K562 (cell line): ENCODE data around the gene NAPA. TPM values are rescaled to one million over a fixed set of nuclear protein-coding genes. Genes with fewer than 3 reads are reported as not detected.
A peak's percentile ranks its signal among the peaks of the same experiment; 100 is the strongest.

Source experiments
- CREB5 ChIP-seq: fragments of 250-450 bp; sonication (Bioruptor Pico); IDR thresholded peaks from 2 replicates; pipeline ENCODE4 v1.5.0; 2020; ENCODE audit warnings: mild to moderate bottlenecking
- CTCF ChIP-seq, 3 experiments: IDR thresholded peaks in 2 of 3; conservative IDR thresholded peaks in 1 of 3; 2 replicates each; pipeline ENCODE4 v1.5.1; 2011 to 2012; ENCODE audit warnings: low read length in 3 of 3, mild to moderate bottlenecking in 3 of 3, control low read depth in 2 of 3, improper control_type of control experiment in 1 of 3, inconsistent platforms in 1 of 3, low read depth in 1 of 3, mixed read lengths in 1 of 3, moderate library complexity in 1 of 3; ENCODE audit not compliant: insufficient read depth in 2 of 3
- L3MBTL2 ChIP-seq: fragments of 450-650 bp; IDR thresholded peaks from 2 replicates; pipeline ENCODE4 v1.6.1; 2016; ENCODE audit warnings: mild to moderate bottlenecking, moderate library complexity
- NR2C1 ChIP-seq, 2 experiments: fragments of 450-650 bp; IDR thresholded peaks; 2 replicates each; pipeline ENCODE4 v1.6.1; 2017; ENCODE audit warnings: mild to moderate bottlenecking in 2 of 2, antibody characterized with exemption in 1 of 2, inconsistent platforms in 1 of 2, missing compliant biosample characterization in 1 of 2, missing genetic modification characterization in 1 of 2
- TGIF2 ChIP-seq: sonication (generic); formaldehyde crosslinking; IDR thresholded peaks from 2 replicates; pipeline ENCODE4 v1.8.1; 2022; ENCODE audit warnings: mild to moderate bottlenecking, missing genetic modification reagents, moderate library complexity
- ZNF23 ChIP-seq: fragments of 250-450 bp; sonication (Bioruptor Pico); IDR thresholded peaks from 2 replicates; pipeline ENCODE4 v1.4.0; 2020; ENCODE audit warnings: mild to moderate bottlenecking
- ZNF780A ChIP-seq: fragments of 250-450 bp; sonication (Bioruptor Pico); IDR thresholded peaks from 2 replicates; pipeline ENCODE4 v1.5.0; 2021; ENCODE audit warnings: mild to moderate bottlenecking
- polyA plus RNA-seq, 8 experiments: library from polyadenylated mRNA; depleted of rRNA in 4 of 8; stranded (reverse) in 5 of 8; unstranded in 3 of 8; fragments of >200 nt; fragmentation: Nextera tagmentation in 2 of 8; fragmentation: Illumina TruSeq in 1 of 8; extraction: Ambion mirVana in 2 of 8; extraction: Trizol in 1 of 8; gene quantifications; 2 replicates each; pipeline versions ENCODE4 v1.2.1 to v1.2.3, GENCODE V29; 2011 to 2014; ENCODE audit warnings: inconsistent platforms in 1 of 8, missing spikeins in 1 of 8
- total RNA-seq, 7 experiments: library from RNA; depleted of rRNA in 6 of 7; stranded (reverse); fragments of >200 nt in 6 of 7; fragmentation: Illumina TruSeq in 2 of 7; extraction: Trizol in 2 of 7; gene quantifications; 2 replicates each; pipeline versions ENCODE4 v1.2.1 to v1.2.3, GENCODE V29; 2011 to 2021; ENCODE audit warnings: low replicate concordance in 1 of 7
- TF ChIP-seq, protein P1 (sequence below): sonication (generic); formaldehyde crosslinking; IDR thresholded peaks from 2 replicates; pipeline ENCODE4 v1.8.0; 2023; ENCODE audit warnings: mild to moderate bottlenecking, missing genetic modification reagents
- TF ChIP-seq, protein P2 (sequence below): fragments of 250-450 bp; sonication (Bioruptor Pico); IDR thresholded peaks from 2 replicates; pipeline ENCODE4 v1.4.0; 2020; ENCODE audit warnings: mild to moderate bottlenecking, moderate library complexity

Gene NAPA
- total and polyA plus RNA-seq, 9 of the 15 experiments (the other 6 are each of a cell fraction or from before 2014, with no cell fraction given): 5.4 to 98.6 (median 77.5) TPM

DNA sequence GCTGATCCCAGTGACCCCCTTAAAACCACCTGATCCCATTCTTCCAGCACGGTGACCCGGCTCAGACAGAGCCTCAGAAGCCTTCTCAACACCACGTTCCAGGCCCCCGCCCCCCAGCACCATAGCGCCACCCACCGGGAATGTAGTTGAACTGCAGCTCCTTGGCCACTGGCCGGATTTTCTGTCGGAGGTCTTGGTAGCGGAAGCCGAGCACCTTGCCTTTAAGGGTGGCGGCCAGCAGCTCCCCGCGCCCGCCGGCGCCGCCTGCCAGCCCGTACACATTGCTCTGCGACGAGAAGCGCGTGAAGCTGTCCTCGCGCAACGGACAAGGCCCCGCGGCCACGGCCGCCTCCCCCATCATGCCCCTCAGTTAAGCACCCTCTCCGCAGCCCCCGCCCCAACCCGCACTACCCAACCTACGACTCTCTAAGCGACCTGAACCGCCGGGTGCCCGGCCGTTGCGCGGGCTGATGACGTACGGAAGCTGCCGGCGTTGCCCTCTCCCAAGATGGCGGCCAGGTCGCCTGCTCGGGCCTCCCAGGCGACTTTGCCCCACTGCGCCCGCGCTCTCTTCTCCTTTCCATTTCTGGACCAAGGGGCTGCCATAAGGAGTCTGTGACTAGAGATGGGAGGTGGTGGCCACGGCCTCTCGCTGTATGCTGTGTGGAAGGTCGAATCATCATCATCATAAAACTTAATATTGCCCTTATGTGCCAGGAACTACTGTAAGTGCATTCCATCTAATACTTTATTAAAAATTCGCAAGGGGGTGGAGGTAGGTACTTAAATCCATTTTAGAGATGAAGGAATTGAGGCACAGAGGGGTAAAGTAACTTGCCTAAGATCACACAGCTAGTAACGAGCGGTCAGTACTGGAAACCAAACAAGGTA lies 30.8 kb downstream of the NAPA start, which contains the start of gene KPTN (continued):
- TF ChIP-seq, protein P1, sequence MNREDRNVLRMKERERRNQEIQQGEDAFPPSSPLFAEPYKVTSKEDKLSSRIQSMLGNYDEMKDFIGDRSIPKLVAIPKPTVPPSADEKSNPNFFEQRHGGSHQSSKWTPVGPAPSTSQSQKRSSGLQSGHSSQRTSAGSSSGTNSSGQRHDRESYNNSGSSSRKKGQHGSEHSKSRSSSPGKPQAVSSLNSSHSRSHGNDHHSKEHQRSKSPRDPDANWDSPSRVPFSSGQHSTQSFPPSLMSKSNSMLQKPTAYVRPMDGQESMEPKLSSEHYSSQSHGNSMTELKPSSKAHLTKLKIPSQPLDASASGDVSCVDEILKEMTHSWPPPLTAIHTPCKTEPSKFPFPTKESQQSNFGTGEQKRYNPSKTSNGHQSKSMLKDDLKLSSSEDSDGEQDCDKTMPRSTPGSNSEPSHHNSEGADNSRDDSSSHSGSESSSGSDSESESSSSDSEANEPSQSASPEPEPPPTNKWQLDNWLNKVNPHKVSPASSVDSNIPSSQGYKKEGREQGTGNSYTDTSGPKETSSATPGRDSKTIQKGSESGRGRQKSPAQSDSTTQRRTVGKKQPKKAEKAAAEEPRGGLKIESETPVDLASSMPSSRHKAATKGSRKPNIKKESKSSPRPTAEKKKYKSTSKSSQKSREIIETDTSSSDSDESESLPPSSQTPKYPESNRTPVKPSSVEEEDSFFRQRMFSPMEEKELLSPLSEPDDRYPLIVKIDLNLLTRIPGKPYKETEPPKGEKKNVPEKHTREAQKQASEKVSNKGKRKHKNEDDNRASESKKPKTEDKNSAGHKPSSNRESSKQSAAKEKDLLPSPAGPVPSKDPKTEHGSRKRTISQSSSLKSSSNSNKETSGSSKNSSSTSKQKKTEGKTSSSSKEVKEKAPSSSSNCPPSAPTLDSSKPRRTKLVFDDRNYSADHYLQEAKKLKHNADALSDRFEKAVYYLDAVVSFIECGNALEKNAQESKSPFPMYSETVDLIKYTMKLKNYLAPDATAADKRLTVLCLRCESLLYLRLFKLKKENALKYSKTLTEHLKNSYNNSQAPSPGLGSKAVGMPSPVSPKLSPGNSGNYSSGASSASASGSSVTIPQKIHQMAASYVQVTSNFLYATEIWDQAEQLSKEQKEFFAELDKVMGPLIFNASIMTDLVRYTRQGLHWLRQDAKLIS (CRISPR knock-in tag): no peak
- TF ChIP-seq NR2C1 (IDR thresholded peaks at IDR 0.05) (peak; percentile 81), NR2C1 (tag; IDR thresholded peaks at IDR 0.05) (peak; percentile 89), ZNF780A (CRISPR knock-in tag) (no peak), CREB5 (CRISPR knock-in tag) (no peak), CTCF (IDR thresholded peaks at IDR 0.05 in 2 of 3, conservative IDR thresholded peaks at IDR 0.05 in 1 of 3; ENCODE audit: insufficient read depth in 2 of 3, low read depth in 1 of 3, low read length in 3 of 3) (peak; percentile 94 to 99 (median 97)), ZNF23 (CRISPR knock-in tag) (no peak), TGIF2 (CRISPR knock-in tag) (no peak), L3MBTL2 (peak; percentile 49; the same call in 1 of the 2 replicates)
- TF ChIP-seq, protein P2, sequence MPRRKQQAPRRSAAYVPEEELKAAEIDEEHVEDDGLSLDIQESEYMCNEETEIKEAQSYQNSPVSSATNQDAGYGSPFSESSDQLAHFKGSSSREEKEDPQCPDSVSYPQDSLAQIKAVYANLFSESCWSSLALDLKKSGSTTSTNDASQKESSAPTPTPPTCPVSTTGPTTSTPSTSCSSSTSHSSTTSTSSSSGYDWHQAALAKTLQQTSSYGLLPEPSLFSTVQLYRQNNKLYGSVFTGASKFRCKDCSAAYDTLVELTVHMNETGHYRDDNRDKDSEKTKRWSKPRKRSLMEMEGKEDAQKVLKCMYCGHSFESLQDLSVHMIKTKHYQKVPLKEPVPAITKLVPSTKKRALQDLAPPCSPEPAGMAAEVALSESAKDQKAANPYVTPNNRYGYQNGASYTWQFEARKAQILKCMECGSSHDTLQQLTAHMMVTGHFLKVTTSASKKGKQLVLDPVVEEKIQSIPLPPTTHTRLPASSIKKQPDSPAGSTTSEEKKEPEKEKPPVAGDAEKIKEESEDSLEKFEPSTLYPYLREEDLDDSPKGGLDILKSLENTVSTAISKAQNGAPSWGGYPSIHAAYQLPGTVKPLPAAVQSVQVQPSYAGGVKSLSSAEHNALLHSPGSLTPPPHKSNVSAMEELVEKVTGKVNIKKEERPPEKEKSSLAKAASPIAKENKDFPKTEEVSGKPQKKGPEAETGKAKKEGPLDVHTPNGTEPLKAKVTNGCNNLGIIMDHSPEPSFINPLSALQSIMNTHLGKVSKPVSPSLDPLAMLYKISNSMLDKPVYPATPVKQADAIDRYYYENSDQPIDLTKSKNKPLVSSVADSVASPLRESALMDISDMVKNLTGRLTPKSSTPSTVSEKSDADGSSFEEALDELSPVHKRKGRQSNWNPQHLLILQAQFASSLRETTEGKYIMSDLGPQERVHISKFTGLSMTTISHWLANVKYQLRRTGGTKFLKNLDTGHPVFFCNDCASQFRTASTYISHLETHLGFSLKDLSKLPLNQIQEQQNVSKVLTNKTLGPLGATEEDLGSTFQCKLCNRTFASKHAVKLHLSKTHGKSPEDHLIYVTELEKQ (CRISPR knock-in tag): no peak
